HepG2 (cell line): ENCODE measurements around the gene H3-3A. TPM values are rescaled to one million over a fixed set of nuclear protein-coding genes. Genes with fewer than 3 reads are reported as not detected.

Experiments used
- BATF2 ChIP-seq: sonication (generic); formaldehyde crosslinking; IDR thresholded peaks from 2 replicates; pipeline ENCODE4 v1.8.0; 2022; ENCODE audit warnings: mild to moderate bottlenecking, missing genetic modification reagents, moderate library complexity
- ELF3 ChIP-seq: IDR thresholded peaks from 2 replicates; pipeline ENCODE4 v1.6.1; 2016; ENCODE audit warnings: missing genetic modification reagents, missing compliant biosample characterization
- ETV6 ChIP-seq: sonication (generic); formaldehyde crosslinking; conservative IDR thresholded peaks from 2 replicates; pipeline ENCODE4 v1.4.0; 2020; ENCODE audit warnings: missing genetic modification reagents
- FOSL1 ChIP-seq: sonication (generic); formaldehyde crosslinking; IDR thresholded peaks from 2 replicates; pipeline ENCODE4 v1.9.0; 2021; ENCODE audit warnings: missing genetic modification reagents, borderline replicate concordance
- HMGXB4 ChIP-seq, 2 experiments: sonication (generic) in 1 of 2; formaldehyde crosslinking in 1 of 2; IDR thresholded peaks; 2 replicates each; pipeline versions ENCODE4 v1.4.0 to v1.6.1; 2018 to 2020; ENCODE audit warnings: missing genetic modification reagents in 2 of 2, borderline replicate concordance in 1 of 2, low read depth in 1 of 2, mild to moderate bottlenecking in 1 of 2, missing biosample characterization in 1 of 2
- HOXA9 ChIP-seq: sonication (generic); formaldehyde crosslinking; IDR thresholded peaks from 2 replicates; pipeline ENCODE4 v1.8.1; 2022; ENCODE audit warnings: missing genetic modification reagents, mild to moderate bottlenecking, moderate library complexity, borderline replicate concordance
- IRF2 ChIP-seq: IDR thresholded peaks from 2 replicates; pipeline ENCODE4 v1.6.1; 2018; ENCODE audit warnings: missing genetic modification reagents, missing compliant biosample characterization
- KIAA2018 ChIP-seq: sonication (generic); formaldehyde crosslinking; IDR thresholded peaks from 2 replicates; pipeline ENCODE4 v1.5.0; 2020; ENCODE audit warnings: mild to moderate bottlenecking, missing genetic modification reagents, borderline replicate concordance
- MEIS2 ChIP-seq: sonication (generic); formaldehyde crosslinking; IDR thresholded peaks from 2 replicates; pipeline ENCODE4 v1.9.0; 2021; ENCODE audit warnings: mild to moderate bottlenecking, missing genetic modification reagents
- MIER2 ChIP-seq: IDR thresholded peaks from 2 replicates; pipeline ENCODE4 v1.6.1; 2016; ENCODE audit warnings: missing biosample characterization, missing genetic modification reagents
- NONO ChIP-seq, 2 experiments: fragments of 450-650 bp in 1 of 2; sonication (generic) in 1 of 2; formaldehyde crosslinking in 1 of 2; IDR thresholded peaks in 1 of 2; conservative IDR thresholded peaks in 1 of 2; 2 replicates each; pipeline versions ENCODE4 v1.6.1 to v1.8.0; 2017 to 2022; ENCODE audit warnings: mild to moderate bottlenecking in 1 of 2, missing genetic modification reagents in 1 of 2, moderate library complexity in 1 of 2
- ZFP90 ChIP-seq: sonication (generic); formaldehyde crosslinking; IDR thresholded peaks from 2 replicates; pipeline ENCODE4 v1.8.0; 2022; ENCODE audit warnings: missing genetic modification reagents, mild to moderate bottlenecking, inconsistent platforms, borderline replicate concordance
- ZMAT3 ChIP-seq: sonication (generic); formaldehyde crosslinking; conservative IDR thresholded peaks from 2 replicates; pipeline ENCODE4 v1.7.0; 2021; ENCODE audit warnings: missing genetic modification reagents
- ZNF282 ChIP-seq: fragments of 450-650 bp; IDR thresholded peaks from 2 replicates; pipeline ENCODE4 v1.6.1; 2018; ENCODE audit not compliant: partially characterized antibody
- ZNF430 ChIP-seq: sonication (generic); formaldehyde crosslinking; IDR thresholded peaks from 2 replicates; pipeline ENCODE4 v1.9.0; 2021; ENCODE audit warnings: mild to moderate bottlenecking, missing genetic modification reagents
- ZNF550 ChIP-seq: sonication (generic); formaldehyde crosslinking; IDR thresholded peaks from 2 replicates; pipeline ENCODE4 v1.4.0; 2020; ENCODE audit warnings: mild to moderate bottlenecking, missing genetic modification reagents, borderline replicate concordance
- ZNF552 ChIP-seq: sonication (generic); formaldehyde crosslinking; IDR thresholded peaks from 2 replicates; pipeline ENCODE4 v1.9.0; 2022; ENCODE audit warnings: missing genetic modification reagents, mild to moderate bottlenecking, borderline replicate concordance
- polyA plus RNA-seq, 8 experiments: library from polyadenylated mRNA; depleted of rRNA in 3 of 8; stranded (reverse) in 7 of 8; unstranded in 1 of 8; fragments of >200 nt; fragmentation: Illumina TruSeq in 4 of 8; extraction: Trizol in 4 of 8; gene quantifications; 2 replicates each; pipeline versions ENCODE4 v1.2.1 to v1.2.3, GENCODE V29; 2011 to 2016; ENCODE audit warnings: low read depth in 4 of 8, missing spikeins in 1 of 8, mixed read lengths in 1 of 8; ENCODE audit not compliant: insufficient read depth in 1 of 8
- total RNA-seq, 5 experiments: library from RNA; depleted of rRNA; stranded (reverse); fragments of >200 nt; fragmentation: Illumina TruSeq; extraction: Trizol; gene quantifications; 2 replicates each; pipeline ENCODE4 v1.2.3, GENCODE V29; 2016; ENCODE audit warnings: low read depth in 1 of 5

Gene H3-3A
- total and polyA plus RNA-seq, 2 of the 13 experiments (the other 11 are each of a cell fraction or from before 2014, with no cell fraction given): 221 to 320 TPM

- 0 out of 2 replicates have a peak, but pooled peaks have one; percentile 37 for TF ChIP-seq KIAA2018
- TF ChIP-seq ZMAT3 (CRISPR knock-in tag): 0 out of 2 replicates have a peak, but pooled peaks have one; percentile 34
- TF ChIP-seq MEIS2 (CRISPR knock-in tag): peak; percentile 53; the same call in 1 of the 2 replicates
- TF ChIP-seq HOXA9: 0 out of 2 replicates have a peak, but pooled peaks have one; percentile 21
- TF ChIP-seq ZFP90 (CRISPR knock-in tag): peak; percentile 10; the same call in 1 of the 2 replicates
- no peak for TF ChIP-seq FOSL1 (CRISPR knock-in tag)
- TF ChIP-seq ELF3 (CRISPR knock-in tag): peak; percentile 28; the same call in 1 of the 2 replicates
- TF ChIP-seq BATF2: no peak
- peak; percentile 51; the same call in 1 of the 2 replicates for TF ChIP-seq ZNF552 (CRISPR knock-in tag)
- TF ChIP-seq ZNF430 (CRISPR knock-in tag): peak; percentile 79; the same call in 1 of the 2 replicates
- TF ChIP-seq ETV6 (CRISPR knock-in tag): peak; percentile 35; the same call in 1 of the 2 replicates
- no peak for TF ChIP-seq NONO (IDR thresholded peaks at IDR 0.05)
- peak; percentile 38 for TF ChIP-seq NONO (CRISPR knock-in tag; conservative IDR thresholded peaks at IDR 0.05)
- TF ChIP-seq IRF2 (CRISPR knock-in tag): peak; percentile 14; the same call in 1 of the 2 replicates
- peak in 1 of 2 experiments; percentile 58; a peak in 1 of 4 replicates for TF ChIP-seq HMGXB4 (CRISPR knock-in tag; IDR thresholded peaks at IDR 0.05; ENCODE audit: borderline replicate concordance in 1 of 2, low read depth in 1 of 2)
- TF ChIP-seq MIER2: no peak
- no peak for TF ChIP-seq ZNF282
- TF ChIP-seq ZNF550 (CRISPR knock-in tag): no peak
These were observed 517 bp upstream of the H3-3A start (continued) for GRCh38 chr1:226061841-226062557.
